DOHH2 (cell line): ENCODE measurements around the gene C19orf81.
A peak's percentile ranks its signal among the peaks of the same experiment; 100 is the strongest.

Source experiments
- CTCF ChIP-seq: fragments of 200-600 bp; sonication (generic); IDR thresholded peaks from one replicate; pipeline ENCODE4 v1.5.1; 2014; ENCODE audit warnings: antibody characterized with exemption, mild to moderate bottlenecking, low read depth, low read length; ENCODE audit not compliant: poor library complexity, severe bottlenecking
- EZH2phosphoT487 ChIP-seq: fragments of 200-600 bp; sonication (generic); IDR thresholded peaks from 2 replicates; pipeline ENCODE4 v1.6.1; 2017; ENCODE audit warnings: borderline replicate concordance, mild to moderate bottlenecking, antibody characterized with exemption, low read length, moderate library complexity, mixed read lengths

- peak; percentile 18 for TF ChIP-seq CTCF
- no peak for TF ChIP-seq EZH2phosphoT487
Measured at GRCh38 chr19:50628146-50628545, 21.1 kb upstream of the C19orf81 start.
